Eye (tissue), 1 donor: ENCODE data around the gene SLC8A1.

Experiments
- DNase-seq: peaks from one replicate; pipeline ENCODE4 v3.0.0-alpha.2; 2015

SLC8A1 gene

GRCh38 chr2:40380041-40380440, 71.8 kb downstream of the SLC8A1 start:
- DNase-seq: no peak

- peak; percentile 69 for DNase-seq
Measured at GRCh38 chr2:40374543-40375240, 77.2 kb downstream of the SLC8A1 start.

DNA sequence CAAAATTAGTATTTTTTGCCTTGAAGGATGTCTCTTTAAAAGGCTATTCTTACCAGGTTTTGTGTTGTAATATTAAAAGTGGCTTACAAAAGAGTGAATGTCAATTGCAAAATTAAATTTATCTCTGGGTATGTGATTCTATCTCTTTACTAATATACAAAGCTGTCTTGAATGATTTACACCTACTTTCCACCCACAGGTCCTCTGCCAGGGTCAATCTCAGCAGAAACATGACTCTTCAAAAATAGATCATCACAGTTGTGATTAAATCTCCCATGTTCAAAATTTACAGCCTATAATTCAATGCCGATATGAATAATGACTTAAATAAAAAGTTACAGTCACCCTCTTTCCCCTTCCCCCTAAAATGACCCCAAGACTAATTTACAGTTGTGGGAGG, 78.8 kb downstream of the SLC8A1 start:
- no peak for DNase-seq

DNA sequence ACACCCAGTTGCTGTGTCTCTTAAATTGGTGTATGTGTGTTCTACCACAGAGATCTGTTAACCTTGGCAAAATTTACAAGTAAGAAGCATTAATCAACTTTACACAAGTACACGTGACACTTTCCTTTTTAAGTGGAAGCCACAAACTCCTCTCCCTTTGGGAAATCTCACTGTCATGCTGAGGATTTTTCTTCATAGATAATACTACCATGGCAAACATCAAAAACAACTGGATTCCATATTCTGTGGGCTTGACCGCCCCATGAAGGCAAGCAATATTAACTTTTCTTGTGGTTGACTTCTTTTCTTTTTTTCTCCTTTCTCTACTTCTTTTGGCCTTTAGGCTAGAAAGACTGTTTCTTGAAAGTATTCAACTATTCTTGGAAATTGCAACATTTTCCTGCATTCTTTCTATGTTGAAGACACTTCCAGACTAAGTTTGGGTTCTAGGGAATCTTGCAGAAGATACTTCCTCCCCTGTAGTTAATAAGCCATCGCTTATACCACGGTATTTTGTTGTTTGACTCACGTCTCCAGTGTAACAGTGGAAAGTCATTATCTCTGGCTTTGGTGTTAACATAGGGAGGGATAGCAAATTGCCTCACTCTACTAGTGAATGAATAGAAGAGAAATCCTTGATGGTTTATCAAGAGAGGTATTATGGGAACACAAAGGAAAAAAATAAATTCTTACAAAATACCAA, 79.5 kb downstream of the SLC8A1 start:
- no peak for DNase-seq

DNA sequence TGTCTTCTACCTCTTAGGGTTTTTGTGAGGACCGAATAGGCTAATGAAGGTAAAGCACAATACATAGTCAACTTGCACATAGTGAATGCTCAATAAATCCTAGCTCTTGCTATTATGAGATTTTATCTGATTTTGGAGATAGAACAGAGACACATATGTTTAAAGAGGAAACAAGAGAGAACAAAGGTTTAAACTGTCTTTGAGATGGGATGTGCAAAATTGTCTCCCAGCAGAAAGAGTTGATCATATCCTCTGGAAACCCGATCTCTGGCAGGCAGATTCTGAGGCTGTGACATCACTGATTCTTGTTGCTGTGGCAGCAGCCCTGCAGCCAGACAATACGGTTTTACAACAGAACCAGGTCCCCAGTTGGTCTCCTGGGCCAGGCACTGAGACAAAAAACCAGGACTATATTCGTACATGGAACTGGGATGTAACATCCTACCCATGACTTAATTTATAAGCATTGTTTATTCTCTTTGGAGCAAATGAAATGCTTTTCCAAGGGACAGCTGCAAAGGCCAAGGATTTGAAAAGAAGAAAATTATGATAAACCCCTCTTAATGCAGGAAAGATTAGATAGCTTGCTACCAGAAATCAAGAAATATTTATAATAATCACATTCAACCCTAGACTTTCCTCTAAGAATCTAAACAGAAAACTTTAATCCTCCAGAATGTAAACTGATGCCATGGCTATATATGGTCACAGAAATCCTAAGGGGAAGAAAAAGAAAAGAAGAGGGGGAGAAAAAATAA, 80.2 kb downstream of the SLC8A1 start:
- DNase-seq: peak; percentile 80

- no peak for DNase-seq
Measured at GRCh38 chr2:40370007-40370395, 81.9 kb downstream of the SLC8A1 start.

DNA sequence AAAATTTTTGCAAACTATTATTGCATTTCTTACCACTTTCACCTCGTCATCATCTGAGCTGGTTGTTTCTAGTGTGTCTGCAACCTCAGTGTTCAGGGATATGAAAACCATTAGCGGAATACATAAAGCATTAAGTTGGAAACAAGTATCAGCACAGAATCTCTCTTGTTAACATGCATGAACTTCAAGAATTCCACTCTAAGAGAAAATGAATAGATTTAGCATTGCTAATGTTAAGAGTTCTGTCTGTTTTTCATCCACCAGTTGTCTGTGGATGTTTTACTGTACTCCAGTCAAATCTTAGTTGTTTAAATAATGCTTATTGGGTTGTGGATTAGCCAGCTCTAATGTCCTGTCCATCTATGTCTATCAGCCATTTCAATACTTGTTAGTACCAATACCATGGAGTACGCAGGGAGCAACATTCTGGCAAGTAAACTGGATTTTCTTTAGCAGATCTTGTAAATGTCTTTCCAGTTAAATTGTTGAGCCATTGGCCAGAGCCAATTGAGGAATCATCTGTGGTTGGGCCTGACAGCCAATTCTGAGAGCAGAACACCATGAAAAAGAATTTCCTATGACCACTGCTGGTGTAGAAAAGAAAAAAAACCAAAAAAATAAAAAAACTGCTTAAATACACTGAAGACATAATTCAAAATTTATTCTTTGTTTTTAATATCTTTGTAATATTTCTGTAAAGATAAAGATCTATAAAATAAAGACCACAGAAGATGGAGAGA, 82.5 kb downstream of the SLC8A1 start:
- DNase-seq: no peak

DNA sequence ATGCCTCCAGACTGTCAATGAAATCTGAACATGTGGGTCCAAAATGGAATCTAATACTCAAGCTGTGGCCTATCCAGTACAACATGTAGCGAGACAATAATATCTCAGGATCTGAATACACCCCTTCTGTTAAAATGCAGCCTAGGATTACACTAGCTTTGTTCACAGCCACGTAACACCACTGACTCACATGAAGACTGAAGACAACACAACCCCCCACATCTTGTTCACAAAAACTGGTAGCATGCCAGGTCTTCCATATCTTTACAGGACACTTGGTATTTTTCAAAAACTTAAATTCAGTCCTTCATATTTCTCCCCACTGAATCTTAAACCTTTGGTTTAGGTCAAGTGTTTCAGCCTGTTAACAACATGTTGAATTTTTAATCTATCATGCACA, 84.2 kb downstream of the SLC8A1 start:
- no peak for DNase-seq

DNA sequence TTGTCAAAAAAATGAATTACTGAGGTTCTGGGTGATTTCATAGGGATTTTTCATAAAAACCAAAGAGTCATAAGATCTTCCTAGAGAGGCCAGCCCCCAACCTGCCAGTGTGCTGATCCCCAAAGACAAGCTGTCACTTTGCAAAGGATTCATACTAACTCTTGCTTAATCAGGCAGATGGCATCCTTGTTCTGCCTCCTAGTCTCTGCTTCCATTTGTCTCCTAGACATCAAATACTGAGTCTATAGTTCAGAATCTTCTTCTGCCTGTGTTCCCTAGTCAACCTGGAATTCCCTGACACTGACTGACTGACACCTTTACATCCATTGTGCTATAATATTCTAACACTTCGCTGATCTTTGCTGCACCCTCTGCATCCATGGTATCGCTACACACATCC, 84.9 kb downstream of the SLC8A1 start:
- DNase-seq: peak; percentile 63

GRCh38 chr2:40364151-40364874, 87.6 kb downstream of the SLC8A1 start:
- DNase-seq: no peak

DNA sequence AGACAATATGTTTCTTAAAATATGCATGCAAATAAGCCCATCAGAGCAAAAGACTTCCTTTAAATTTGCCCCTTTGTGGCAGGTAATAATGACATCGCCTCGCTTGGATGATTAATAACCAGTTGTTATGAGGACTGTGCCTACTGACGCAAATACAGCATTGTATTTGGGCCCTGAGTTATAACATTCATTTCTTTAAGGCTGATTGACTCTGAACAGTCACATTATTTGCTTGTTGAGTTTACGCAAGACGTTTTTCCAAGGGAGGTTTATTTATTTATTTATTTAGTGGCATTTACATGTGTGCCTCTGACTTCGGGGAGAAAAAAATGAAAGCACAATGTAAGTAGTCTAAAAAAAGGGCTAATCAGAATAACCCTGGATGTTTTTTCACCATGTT, 88.3 kb downstream of the SLC8A1 start:
- DNase-seq: peak; percentile 88

GRCh38 chr2:40363231-40363630, 88.7 kb downstream of the SLC8A1 start:
- no peak for DNase-seq

- no peak for DNase-seq
Measured at GRCh38 chr2:40361478-40361877, 90.4 kb downstream of the SLC8A1 start.

- DNase-seq: no peak
Measured at GRCh38 chr2:40360652-40361051, 91.2 kb downstream of the SLC8A1 start.

GRCh38 chr2:40359811-40360210, 92.1 kb downstream of the SLC8A1 start:
- DNase-seq: no peak

DNA sequence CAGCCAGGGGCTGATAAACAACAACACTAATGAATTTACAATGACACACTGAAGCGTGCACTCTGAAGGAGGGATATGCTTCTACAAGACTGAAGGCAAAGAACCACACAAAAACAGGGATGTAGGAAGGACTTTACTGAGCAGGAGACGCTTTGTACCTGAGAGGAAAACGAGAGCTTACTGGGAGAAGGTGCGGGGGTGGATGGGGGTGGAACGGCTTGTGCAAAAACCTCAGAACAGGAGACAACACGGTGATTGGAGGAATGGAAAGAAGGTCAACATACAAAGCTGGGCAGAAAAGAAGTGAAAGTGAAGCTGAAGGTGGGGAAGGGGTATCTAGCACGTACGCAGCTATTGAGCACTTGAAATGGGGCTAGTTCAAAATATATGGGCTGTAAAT, 93.1 kb downstream of the SLC8A1 start:
- DNase-seq: no peak

GRCh38 chr2:40357667-40358066, 94.2 kb downstream of the SLC8A1 start:
- peak; percentile 58 for DNase-seq

DNA sequence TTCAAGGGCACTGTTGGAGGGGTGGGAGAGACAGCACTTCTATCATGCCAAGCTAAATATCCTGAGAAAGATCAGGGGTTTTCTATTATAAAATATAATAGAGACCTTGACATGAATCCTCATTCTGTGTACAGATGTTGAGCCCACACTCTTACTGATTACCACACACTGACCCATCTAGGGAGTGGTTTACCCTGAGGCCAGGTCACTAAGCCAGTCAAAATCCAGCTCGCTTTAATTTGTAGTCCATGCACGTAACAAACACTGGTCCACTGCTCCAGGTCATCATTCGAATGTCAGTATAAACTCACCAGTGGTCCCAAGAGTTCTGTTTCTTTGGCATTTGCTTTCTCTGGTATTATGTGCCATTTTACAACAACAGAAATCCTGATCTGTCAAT, 96.4 kb downstream of the SLC8A1 start:
- DNase-seq: no peak

- DNase-seq: no peak
Measured at GRCh38 chr2:40353231-40353630, 98.7 kb downstream of the SLC8A1 start.

DNA sequence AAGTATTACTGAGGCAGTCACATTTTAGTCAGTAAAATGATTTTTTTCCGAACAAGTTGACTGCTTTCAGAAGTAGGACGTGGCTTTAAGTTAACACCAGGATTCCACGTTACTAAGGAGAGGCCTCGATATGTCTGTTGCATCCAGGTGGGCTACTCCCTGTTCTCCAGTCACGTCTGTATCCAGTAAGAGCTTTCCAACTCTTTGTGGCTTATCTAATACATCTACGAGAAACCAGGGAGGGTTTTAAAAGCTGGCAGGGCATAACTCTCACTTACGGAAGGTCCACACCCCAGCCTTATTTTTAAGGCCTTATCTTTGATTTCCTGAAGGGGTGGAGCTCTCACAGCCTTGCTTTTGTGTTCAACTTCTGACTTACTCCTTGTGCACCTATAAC, 99.2 kb downstream of the SLC8A1 start:
- no peak for DNase-seq

GRCh38 chr2:40352041-40352702, 99.7 kb downstream of the SLC8A1 start:
- no peak for DNase-seq

DNA sequence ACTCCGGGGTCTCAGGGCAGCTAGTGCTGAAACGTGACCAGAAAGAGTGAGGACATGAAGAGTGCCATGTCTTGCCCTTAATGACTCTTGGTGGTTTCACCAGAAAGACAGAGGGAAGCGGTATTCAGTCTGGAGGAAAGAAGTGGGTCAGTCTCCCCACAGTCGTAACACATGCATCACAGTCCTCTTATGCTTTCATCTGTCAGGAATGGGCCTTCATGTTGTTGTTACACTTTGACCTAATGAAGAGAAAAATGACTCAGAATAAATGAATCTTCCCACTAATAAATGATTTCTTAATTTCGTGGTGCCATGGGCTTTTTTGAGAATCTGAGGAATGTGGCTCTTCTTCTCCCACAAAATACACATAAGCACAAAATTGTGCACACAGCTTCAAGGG, 103.2 kb downstream of the SLC8A1 start:
- no peak for DNase-seq
